HepG2 (cell line): ENCODE measurements around the gene NDUFS1. TPM values are rescaled to one million over a fixed set of nuclear protein-coding genes. Genes with fewer than 3 reads are reported as not detected.

Experiments
- ATF7-NPFF ChIP-seq: sonication (generic); formaldehyde crosslinking; IDR thresholded peaks from 2 replicates; pipeline ENCODE4 v1.8.1; 2023; ENCODE audit warnings: mild to moderate bottlenecking, low read depth, missing genetic modification reagents, moderate library complexity
- CBX5 ChIP-seq: sonication (generic); formaldehyde crosslinking; IDR thresholded peaks from 2 replicates; pipeline ENCODE4 v1.4.0; 2020; ENCODE audit warnings: missing genetic modification reagents, borderline replicate concordance
- ERF ChIP-seq: IDR thresholded peaks from 2 replicates; pipeline ENCODE4 v1.6.1; 2018; ENCODE audit warnings: missing biosample characterization, missing genetic modification reagents
- ETV6 ChIP-seq: sonication (generic); formaldehyde crosslinking; conservative IDR thresholded peaks from 2 replicates; pipeline ENCODE4 v1.4.0; 2020; ENCODE audit warnings: missing genetic modification reagents
- FOSL2 ChIP-seq: sonication (generic); formaldehyde crosslinking; IDR thresholded peaks from 2 replicates; pipeline ENCODE4 v1.4.0; 2020; ENCODE audit warnings: missing genetic modification reagents
- GATAD2A ChIP-seq: IDR thresholded peaks from 2 replicates; pipeline ENCODE4 v1.6.1; 2016
- HNF4G ChIP-seq, 2 experiments: sonication (generic) in 1 of 2; formaldehyde crosslinking in 1 of 2; IDR thresholded peaks; 2 replicates each; pipeline versions ENCODE4 v1.4.0 to v1.6.1; 2011 to 2020; ENCODE audit warnings: borderline replicate concordance in 2 of 2, low read depth in 2 of 2, mild to moderate bottlenecking in 2 of 2, low read length in 1 of 2, missing genetic modification reagents in 1 of 2, moderate library complexity in 1 of 2
- KLF15 ChIP-seq: sonication (generic); formaldehyde crosslinking; IDR thresholded peaks from 2 replicates; pipeline ENCODE4 v1.8.1; 2023; ENCODE audit warnings: borderline replicate concordance, mild to moderate bottlenecking, inconsistent platforms, missing genetic modification reagents, mixed read lengths
- KLF16 ChIP-seq, 2 experiments: sonication (generic) in 1 of 2; formaldehyde crosslinking in 1 of 2; IDR thresholded peaks; 2 replicates each; pipeline versions ENCODE4 v1.6.1 to v1.8.0; 2016 to 2023; ENCODE audit warnings: missing genetic modification reagents in 2 of 2, missing compliant biosample characterization in 1 of 2
- MAZ ChIP-seq, 2 experiments: sonication (generic) in 1 of 2; formaldehyde crosslinking in 1 of 2; IDR thresholded peaks; 2 replicates each; pipeline versions ENCODE4 v1.5.0 to v1.6.1; 2012 to 2020; ENCODE audit warnings: low read depth in 2 of 2, mild to moderate bottlenecking in 2 of 2, borderline replicate concordance in 1 of 2, improper control_type of control experiment in 1 of 2, low read length in 1 of 2, missing genetic modification reagents in 1 of 2, moderate library complexity in 1 of 2
- MEF2D ChIP-seq: sonication (generic); formaldehyde crosslinking; IDR thresholded peaks from 2 replicates; pipeline ENCODE4 v1.5.1; 2020; ENCODE audit warnings: mild to moderate bottlenecking, missing genetic modification reagents
- NKX3-1 ChIP-seq: sonication (generic); formaldehyde crosslinking; IDR thresholded peaks from 2 replicates; pipeline ENCODE4 v1.5.0; 2020; ENCODE audit warnings: missing genetic modification reagents
- NR2F6 ChIP-seq, 2 experiments: IDR thresholded peaks; 2 replicates each; pipeline ENCODE4 v1.6.1; 2016; ENCODE audit warnings: antibody characterized with exemption in 1 of 2, mild to moderate bottlenecking in 1 of 2
- POLR2A ChIP-seq, 2 experiments: IDR thresholded peaks; 2 replicates each; pipeline ENCODE4 v1.6.1; 2011; ENCODE audit warnings: low read depth in 2 of 2, low read length in 2 of 2, mild to moderate bottlenecking in 1 of 2, moderate library complexity in 1 of 2; ENCODE audit not compliant: insufficient read depth in 1 of 2
- SALL1 ChIP-seq: sonication (generic); formaldehyde crosslinking; IDR thresholded peaks from 2 replicates; pipeline ENCODE4 v1.8.0; 2022; ENCODE audit warnings: mild to moderate bottlenecking, missing genetic modification reagents
- SNAPC2 ChIP-seq: sonication (generic); formaldehyde crosslinking; IDR thresholded peaks from 2 replicates; pipeline ENCODE4 v1.8.1; 2022; ENCODE audit warnings: mild to moderate bottlenecking, missing genetic modification reagents
- SOX5 ChIP-seq: IDR thresholded peaks from 2 replicates; pipeline ENCODE4 v1.6.1; 2016; ENCODE audit warnings: borderline replicate concordance
- TARDBP ChIP-seq: sonication (generic); formaldehyde crosslinking; IDR thresholded peaks from 2 replicates; pipeline ENCODE4 v1.8.0; 2022; ENCODE audit warnings: mild to moderate bottlenecking, missing genetic modification reagents
- TGIF2 ChIP-seq: IDR thresholded peaks from 2 replicates; pipeline ENCODE4 v1.6.1; 2016; ENCODE audit warnings: control low read depth, missing compliant biosample characterization
- ZBTB10 ChIP-seq: sonication (generic); formaldehyde crosslinking; IDR thresholded peaks from 2 replicates; pipeline ENCODE4 v1.4.0; 2020; ENCODE audit warnings: missing genetic modification reagents, borderline replicate concordance
- ZMYM4 ChIP-seq: sonication (generic); formaldehyde crosslinking; IDR thresholded peaks from 2 replicates; pipeline ENCODE4 v1.8.1; 2023; ENCODE audit warnings: mild to moderate bottlenecking, missing genetic modification reagents
- ZNF451 ChIP-seq: sonication (generic); formaldehyde crosslinking; IDR thresholded peaks from 2 replicates; pipeline ENCODE4 v1.5.0; 2020; ENCODE audit warnings: mild to moderate bottlenecking, missing genetic modification reagents
- ZNF484 ChIP-seq: sonication (generic); formaldehyde crosslinking; IDR thresholded peaks from 2 replicates; pipeline ENCODE4 v1.5.1; 2020; ENCODE audit warnings: mild to moderate bottlenecking, low read depth, missing genetic modification reagents, borderline replicate concordance
- ZNF570 ChIP-seq: sonication (generic); formaldehyde crosslinking; IDR thresholded peaks from 2 replicates; pipeline ENCODE4 v1.4.0; 2020; ENCODE audit warnings: mild to moderate bottlenecking, missing genetic modification reagents, borderline replicate concordance
- ZNF598 ChIP-seq: sonication (generic); formaldehyde crosslinking; IDR thresholded peaks from 2 replicates; pipeline ENCODE4 v1.5.1; 2020; ENCODE audit warnings: mild to moderate bottlenecking, missing genetic modification reagents, borderline replicate concordance
- ZNF773 ChIP-seq: sonication (generic); formaldehyde crosslinking; IDR thresholded peaks from 2 replicates; pipeline ENCODE4 v1.4.0; 2020; ENCODE audit warnings: missing genetic modification reagents, borderline replicate concordance
- ZNF781 ChIP-seq: sonication (generic); formaldehyde crosslinking; IDR thresholded peaks from 2 replicates; pipeline ENCODE4 v1.5.1; 2020; ENCODE audit warnings: borderline replicate concordance, mild to moderate bottlenecking, missing genetic modification reagents; ENCODE audit errors: not compliant biosample characterization
- ZSCAN25 ChIP-seq: sonication (generic); formaldehyde crosslinking; IDR thresholded peaks from 2 replicates; pipeline ENCODE4 v1.8.0; 2022; ENCODE audit warnings: mild to moderate bottlenecking, missing genetic modification reagents
- polyA plus RNA-seq, 8 experiments: library from polyadenylated mRNA; depleted of rRNA in 3 of 8; stranded (reverse) in 7 of 8; unstranded in 1 of 8; fragments of >200 nt; fragmentation: Illumina TruSeq in 4 of 8; extraction: Trizol in 4 of 8; gene quantifications; 2 replicates each; pipeline versions ENCODE4 v1.2.1 to v1.2.3, GENCODE V29; 2011 to 2016; ENCODE audit warnings: low read depth in 4 of 8, missing spikeins in 1 of 8, mixed read lengths in 1 of 8; ENCODE audit not compliant: insufficient read depth in 1 of 8
- total RNA-seq, 5 experiments: library from RNA; depleted of rRNA; stranded (reverse); fragments of >200 nt; fragmentation: Illumina TruSeq; extraction: Trizol; gene quantifications; 2 replicates each; pipeline ENCODE4 v1.2.3, GENCODE V29; 2016; ENCODE audit warnings: low read depth in 1 of 5

NDUFS1 gene
- total and polyA plus RNA-seq, 2 of the 13 experiments (the other 11 are each of a cell fraction or from before 2014, with no cell fraction given): 139 to 242 TPM

- TF ChIP-seq ZNF570 (CRISPR knock-in tag) (no peak), ZBTB10 (CRISPR knock-in tag) (no peak), NKX3-1 (CRISPR knock-in tag) (0 out of 2 replicates have a peak, but pooled peaks have one; percentile 62), ZSCAN25 (CRISPR knock-in tag) (no peak), KLF16 (CRISPR knock-in tag; IDR thresholded peaks at IDR 0.05) (peak in 1 of 2 experiments; percentile 44; a peak in 1 of 4 replicates), ATF7-NPFF (CRISPR knock-in tag) (no peak), ZMYM4 (CRISPR knock-in tag) (no peak), MAZ (IDR thresholded peaks at IDR 0.05; ENCODE audit: borderline replicate concordance, low read depth, low read length) (peak; percentile 29; the same call in 1 of the 2 replicates), MAZ (CRISPR knock-in tag; IDR thresholded peaks at IDR 0.05; ENCODE audit: low read depth) (no peak), GATAD2A (CRISPR knock-in tag) (peak; percentile 77), SOX5 (CRISPR knock-in tag) (peak; percentile 36; the same call in 1 of the 2 replicates), HNF4G (IDR thresholded peaks at IDR 0.05; ENCODE audit: borderline replicate concordance, low read depth, low read length) (no peak), HNF4G (CRISPR knock-in tag; IDR thresholded peaks at IDR 0.05; ENCODE audit: borderline replicate concordance, low read depth) (no peak; the same call in 1 of the 2 replicates), ZNF484 (no peak), ZNF781 (CRISPR knock-in tag) (peak; percentile 47), CBX5 (peak; percentile 56; the same call in 1 of the 2 replicates), ERF (CRISPR knock-in tag) (no peak), SALL1 (CRISPR knock-in tag) (peak; percentile 59), NR2F6 (IDR thresholded peaks at IDR 0.05) (peak; percentile 97), NR2F6 (CRISPR knock-in tag; IDR thresholded peaks at IDR 0.05) (peak; percentile 98), ZNF451 (CRISPR knock-in tag) (no peak), KLF15 (CRISPR knock-in tag) (no peak), TARDBP (CRISPR knock-in tag) (peak; percentile 61; the same call in 1 of the 2 replicates), SNAPC2 (no peak), POLR2A (IDR thresholded peaks at IDR 0.05; ENCODE audit: insufficient read depth in 1 of 2, low read depth in 2 of 2, low read length in 2 of 2) (peak; percentile 16 to 37; a peak in 2 of 4 replicates), FOSL2 (peak; percentile 47), ETV6 (CRISPR knock-in tag) (no peak), MEF2D (CRISPR knock-in tag) (peak; percentile 58; the same call in 1 of the 2 replicates), ZNF598 (0 out of 2 replicates have a peak, but pooled peaks have one; percentile 48), ZNF773 (CRISPR knock-in tag) (no peak), TGIF2 (CRISPR knock-in tag) (0 out of 2 replicates have a peak, but pooled peaks have one; percentile 38)
Observed at GRCh38 chr2:206160807-206161179, 1.5 kb upstream of the NDUFS1 start (continued).
